Stromal cell of bone marrow (primary cell): Measurements from ENCODE around the gene CLDN24.
"Not testable (repeated sequence)": the region's sequence is repeated elsewhere in the genome, so short reads cannot be mapped to it uniquely, and the experiment has no call there.

Experiments used
- DNase-seq: peaks from one replicate; pipeline ENCODE4 v3.0.0-alpha.2; 2012; ENCODE audit warnings: low read depth

CLDN24 gene

DNA sequence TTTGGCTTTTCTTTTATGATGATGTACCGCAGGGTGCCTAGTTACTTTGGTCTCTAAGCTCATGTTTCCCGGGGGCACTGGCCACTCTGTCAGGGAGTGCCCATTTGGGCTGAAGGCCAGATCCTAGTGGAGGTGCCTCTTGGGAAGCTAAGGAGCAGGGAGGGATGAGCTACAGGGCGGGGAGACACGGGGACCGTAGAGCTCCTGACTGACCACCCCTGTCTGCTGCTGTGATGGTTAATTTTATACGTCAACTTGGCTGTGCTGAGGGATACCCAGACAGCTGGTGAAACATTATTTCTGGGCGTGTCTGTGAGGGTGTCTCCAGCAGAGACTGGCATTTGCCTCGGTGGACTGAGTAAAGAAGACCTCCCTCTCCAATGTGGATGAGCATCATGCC, 24.9 kb upstream of the CLDN24 start:
- DNase-seq = no peak

DNA sequence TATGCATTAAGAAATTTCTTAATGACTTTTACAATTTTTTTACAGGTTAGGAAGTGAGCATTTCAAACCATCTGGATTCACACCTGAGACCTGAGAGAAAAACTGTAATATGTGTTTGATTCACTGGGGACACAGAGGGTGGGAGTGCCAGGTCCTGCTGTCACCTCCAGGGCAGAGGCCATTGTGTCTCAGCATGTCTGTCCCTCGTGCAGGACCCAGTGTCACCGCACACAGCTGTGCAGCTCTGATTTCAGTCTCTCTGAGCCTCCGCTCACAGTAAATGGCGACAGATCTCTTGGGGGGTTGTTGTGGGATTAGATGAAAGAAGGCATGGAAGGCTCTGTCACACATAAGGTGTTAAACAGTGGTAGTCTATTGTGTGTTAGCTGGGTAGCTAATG, 23.0 kb upstream of the CLDN24 start:
- no peak for DNase-seq

DNA sequence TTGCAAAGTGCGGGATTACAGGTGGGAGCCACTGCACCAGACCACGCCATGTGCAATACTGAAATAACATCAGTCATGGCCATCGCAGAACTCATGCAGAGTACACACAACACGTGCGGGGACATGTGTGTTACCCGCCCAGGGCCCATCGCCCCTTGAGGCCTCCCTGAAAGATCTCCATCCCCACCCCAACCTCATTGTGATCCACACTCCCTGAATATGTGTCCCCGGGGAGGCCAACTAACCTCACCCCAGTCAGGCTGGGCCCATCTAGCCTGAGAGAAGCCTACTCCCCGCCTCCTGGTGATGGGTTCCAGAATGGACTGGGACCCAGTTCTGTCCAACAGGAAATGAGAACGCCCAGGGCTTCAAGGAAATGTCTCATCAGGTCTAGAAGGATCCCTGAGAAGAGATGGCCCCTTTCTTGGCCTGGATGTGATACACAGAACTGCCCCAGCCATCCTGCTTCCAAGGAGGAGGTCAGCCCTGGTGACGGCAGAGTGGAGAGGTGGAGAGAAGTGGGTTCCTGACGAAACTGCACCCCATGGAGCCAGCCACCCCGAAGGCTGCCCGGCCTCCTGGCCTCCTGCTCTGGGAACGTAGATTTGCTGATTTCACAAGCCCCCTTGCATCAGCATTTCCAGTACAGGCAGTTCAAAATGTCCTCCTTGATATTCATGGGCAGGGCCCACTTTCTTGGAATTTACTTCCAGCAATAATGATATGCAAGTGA, 22.5 kb upstream of the CLDN24 start:
- no peak for DNase-seq

GRCh38 chr4:183343730-183344129, 21.5 kb upstream of the CLDN24 start:
- DNase-seq = no peak

DNA sequence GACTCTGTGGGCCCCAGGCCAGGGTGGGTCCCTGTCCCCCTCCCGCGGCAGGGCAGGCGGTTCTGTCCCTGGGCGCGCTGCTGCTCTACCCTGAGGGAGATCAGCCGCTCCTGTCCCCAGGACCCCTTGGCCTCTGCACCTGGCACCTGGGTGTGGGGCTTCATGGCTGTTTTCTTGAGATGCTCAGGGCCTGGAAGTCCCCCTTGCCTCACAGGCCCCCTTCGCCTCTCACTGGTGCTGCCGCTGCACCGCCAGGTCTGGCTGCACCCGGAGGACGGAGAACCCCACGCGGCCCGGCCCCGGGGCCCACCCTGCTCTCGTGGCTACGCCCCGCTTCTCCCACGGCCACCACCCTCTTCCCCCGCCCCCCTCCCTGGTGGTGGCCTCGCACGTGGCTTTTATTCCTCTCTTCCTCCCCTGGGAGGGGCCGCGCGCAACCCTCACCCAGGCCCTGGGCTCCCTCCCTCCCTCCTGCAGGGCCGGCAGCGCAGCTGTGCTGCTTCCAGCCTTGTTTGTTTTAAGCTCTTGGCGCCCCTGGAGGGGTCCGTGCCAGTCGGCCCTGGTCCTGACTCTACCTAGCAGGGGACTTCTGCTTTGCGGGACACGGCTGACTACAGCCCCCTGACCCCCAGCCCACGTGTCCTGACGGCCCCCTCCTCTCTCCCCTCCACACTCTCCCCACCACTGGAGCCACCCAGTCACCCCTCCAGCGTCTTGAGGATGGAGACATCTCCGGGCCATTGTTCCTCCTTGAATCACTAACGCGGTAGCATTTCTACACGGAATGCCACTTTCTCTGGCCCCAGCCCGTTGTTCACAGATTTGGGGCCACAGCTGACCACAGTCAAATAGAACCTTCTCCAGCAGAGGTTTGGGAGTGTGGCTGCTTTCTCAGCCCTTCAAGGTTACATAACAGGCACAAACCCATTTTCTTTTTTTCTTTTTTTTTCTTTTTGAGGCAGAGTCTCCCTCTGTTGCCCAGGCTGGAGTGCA, 20.6 kb upstream of the CLDN24 start:
- DNase-seq = no peak

DNA sequence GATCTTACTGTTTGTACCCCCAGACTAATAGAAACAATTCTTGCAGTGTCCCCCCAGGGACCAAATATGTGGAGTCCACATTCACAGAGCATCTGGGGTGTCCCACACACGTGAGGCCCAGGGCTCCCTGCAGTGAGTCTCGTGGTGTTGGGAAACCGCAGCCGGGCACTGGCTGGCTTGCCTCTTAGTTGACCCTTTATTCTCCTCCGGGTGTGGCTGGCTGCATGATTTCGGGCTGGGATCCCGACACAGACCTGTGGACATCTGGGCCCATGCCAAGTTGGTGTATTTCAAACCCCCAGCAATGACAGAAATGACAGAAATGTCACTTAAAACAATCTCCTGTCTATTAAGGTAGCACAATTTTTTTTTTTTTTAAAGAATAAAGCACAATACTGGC, 15.6 kb upstream of the CLDN24 start:
- no peak for DNase-seq

DNA sequence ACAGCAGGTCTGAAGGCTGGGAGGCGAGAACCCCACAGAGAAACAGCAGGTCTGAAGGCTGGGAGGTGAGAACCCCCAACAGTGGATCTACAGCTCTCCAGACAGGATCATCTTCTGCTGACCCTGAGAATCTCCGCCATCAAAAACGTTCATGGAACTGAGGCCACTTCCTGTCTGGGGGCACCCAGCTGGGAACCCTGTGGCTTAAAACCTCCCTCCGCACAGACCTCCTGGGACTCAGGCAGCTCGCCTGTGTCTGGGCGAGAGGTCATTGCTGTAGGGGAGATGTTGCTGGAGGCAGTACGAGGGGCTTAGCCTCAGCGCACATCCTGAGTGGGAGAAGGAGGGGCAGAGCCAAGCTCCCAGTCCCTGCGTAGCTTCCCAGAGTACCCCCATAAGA, 15.1 kb upstream of the CLDN24 start:
- no peak for DNase-seq

GRCh38 chr4:183335369-183335940, 13.2 kb upstream of the CLDN24 start:
- DNase-seq = peak; percentile 55

GRCh38 chr4:183333983-183334382, 11.8 kb upstream of the CLDN24 start:
- DNase-seq = no peak

GRCh38 chr4:183333202-183333601, 11.0 kb upstream of the CLDN24 start:
- DNase-seq = no peak

- no peak for DNase-seq
These were observed 10.2 kb upstream of the CLDN24 start for GRCh38 chr4:183332447-183332846.

DNA sequence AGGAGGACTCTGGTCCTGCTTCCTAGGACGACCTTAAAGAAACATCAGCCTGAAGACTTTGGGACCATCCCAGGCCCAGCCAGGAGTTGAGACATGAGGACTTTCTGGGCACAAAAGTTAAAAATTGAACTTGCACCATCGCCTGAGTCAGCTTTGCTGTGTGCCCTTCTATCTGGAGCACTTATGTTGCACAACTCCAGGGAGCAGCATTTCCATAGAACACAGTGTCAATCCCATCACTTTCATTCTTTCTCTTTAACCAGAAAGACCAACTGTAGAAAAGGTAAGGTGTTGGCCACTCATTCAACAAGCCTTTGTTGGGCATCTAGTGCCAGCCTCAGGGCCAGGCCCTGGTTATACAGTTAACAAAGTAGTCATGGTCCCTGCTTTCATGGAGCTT, 8.6 kb upstream of the CLDN24 start:
- no peak for DNase-seq

- DNase-seq = no peak
These were observed 7.9 kb upstream of the CLDN24 start for GRCh38 chr4:183329954-183330742.

- no peak for DNase-seq
These were observed 7.0 kb upstream of the CLDN24 start for GRCh38 chr4:183329244-183329643.

- DNase-seq = no peak
These were observed 6.6 kb upstream of the CLDN24 start for GRCh38 chr4:183328832-183329231.

DNA sequence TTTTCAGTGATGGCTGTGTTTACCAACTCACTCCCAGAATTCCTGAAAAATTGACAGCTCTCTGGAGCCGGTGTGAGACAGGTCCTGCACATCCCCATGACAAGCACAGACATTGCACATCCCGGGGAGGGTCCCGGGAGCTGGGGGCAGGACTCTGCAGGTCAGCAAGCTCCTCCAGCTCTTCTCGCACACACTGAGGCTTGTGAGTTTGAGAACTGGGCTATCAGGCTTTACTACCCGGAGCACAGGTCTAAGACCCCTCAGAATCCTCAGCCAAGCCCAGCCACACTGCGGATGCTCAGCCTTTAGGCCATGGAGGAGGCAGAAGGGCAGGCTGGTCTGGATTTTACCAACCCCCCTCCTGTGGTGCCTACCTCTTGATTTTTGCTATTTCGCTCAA, 5.6 kb upstream of the CLDN24 start:
- DNase-seq = no peak

GRCh38 chr4:183326853-183327252, 4.6 kb upstream of the CLDN24 start:
- DNase-seq = no peak

DNA sequence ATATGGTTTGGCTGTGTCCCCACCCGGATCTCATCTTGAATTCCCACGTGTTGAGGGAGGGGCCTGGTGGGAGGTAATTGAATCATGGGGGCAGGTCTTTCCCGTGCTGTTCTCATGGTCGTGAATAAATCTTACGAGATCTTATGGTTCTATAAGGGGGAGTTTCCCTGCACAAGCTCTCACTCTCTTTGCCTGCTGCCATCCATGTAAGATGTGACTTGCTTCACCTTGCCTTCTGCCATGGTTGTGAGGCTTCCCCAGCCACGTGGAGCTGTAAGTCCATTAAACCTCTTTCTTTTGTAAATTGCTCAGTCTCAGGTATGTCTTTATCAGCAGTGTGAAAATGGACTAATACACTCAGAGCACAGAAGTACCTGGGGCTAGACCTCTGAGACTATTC, 4.2 kb upstream of the CLDN24 start:
- not testable (repeated sequence) for DNase-seq

- no peak for DNase-seq
These were observed 2.4 kb upstream of the CLDN24 start for GRCh38 chr4:183324619-183325018.

GRCh38 chr4:183324056-183324455, 1.8 kb upstream of the CLDN24 start:
- DNase-seq = not testable (repeated sequence)

GRCh38 chr4:183323295-183323694, 1.1 kb upstream of the CLDN24 start:
- no peak for DNase-seq

- DNase-seq = no peak
These were observed 710 bp downstream of the CLDN24 start for GRCh38 chr4:183321516-183321915.
